Nephron progenitor cell (in vitro differentiated cells): Measurements from ENCODE around the gene RASSF5.

Experiments used
- DNase-seq: peaks from one replicate; pipeline ENCODE4 v3.0.0; 2021
- H3K27ac Mint-ChIP-seq: 2 replicates; pipeline ENCODE4 v1.8.0; 2021; ENCODE audit warnings: mild to moderate bottlenecking, moderate library complexity, mixed read lengths
- H3K27me3 Mint-ChIP-seq: 2 replicates; pipeline ENCODE4 v1.8.0; 2021; ENCODE audit warnings: mild to moderate bottlenecking, low read depth, mixed read lengths; ENCODE audit not compliant: poor library complexity
- H3K36me3 Mint-ChIP-seq: 2 replicates; pipeline ENCODE4 v1.8.0; 2021; ENCODE audit warnings: low read depth, mixed read lengths
- H3K4me1 Mint-ChIP-seq: 2 replicates; pipeline ENCODE4 v1.8.0; 2021; ENCODE audit warnings: mixed read lengths
- H3K4me3 Mint-ChIP-seq: 2 replicates; pipeline ENCODE4 v1.8.0; 2021; ENCODE audit warnings: mild to moderate bottlenecking, moderate library complexity, mixed read lengths
- H3K9me3 Mint-ChIP-seq: 2 replicates; pipeline ENCODE4 v1.8.0; 2021; ENCODE audit warnings: mild to moderate bottlenecking, moderate library complexity, mixed read lengths
- TF ChIP-seq, protein P1 (sequence below): fragments of 200-600 bp; sonication (generic); IDR thresholded peaks from 2 replicates; pipeline ENCODE4 v1.5.0; 2021; ENCODE audit warnings: antibody characterized with exemption

The RASSF5 gene

DNA sequence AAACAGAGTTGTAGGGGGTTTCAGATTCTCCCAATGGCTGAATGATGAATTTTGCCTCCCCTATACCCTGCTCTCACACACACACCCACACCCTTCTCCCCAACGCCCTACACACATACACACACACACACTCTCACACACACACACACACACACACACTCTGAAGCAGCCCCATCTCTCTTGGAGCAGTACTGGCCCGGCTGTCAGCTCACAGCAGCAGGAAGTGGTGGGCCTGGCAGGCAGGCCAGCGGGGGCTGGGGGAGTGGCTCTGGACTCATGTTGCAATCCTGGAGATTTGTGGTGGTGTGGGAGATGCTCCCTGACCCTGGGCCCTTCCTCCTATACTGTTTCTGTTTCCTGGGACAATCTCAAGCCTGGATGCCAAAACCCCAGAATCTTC is 34.9 kb upstream of the RASSF5 start:
- peaks cover 15% of the 10 kb centered on the region for H3K27me3 Mint-ChIP-seq
- peak overlapping the region; percentile 56 for H3K27ac Mint-ChIP-seq
- peak overlapping the region; percentile 68 for H3K4me3 Mint-ChIP-seq
- DNase-seq, result peak; percentile 74
- peaks cover 29% of the 10 kb centered on the region for H3K36me3 Mint-ChIP-seq
- H3K4me1 Mint-ChIP-seq, result peaks cover 67% of the 10 kb centered on the region
- H3K9me3 Mint-ChIP-seq, result no peaks in the 10 kb centered on the region
- TF ChIP-seq, protein P1, sequence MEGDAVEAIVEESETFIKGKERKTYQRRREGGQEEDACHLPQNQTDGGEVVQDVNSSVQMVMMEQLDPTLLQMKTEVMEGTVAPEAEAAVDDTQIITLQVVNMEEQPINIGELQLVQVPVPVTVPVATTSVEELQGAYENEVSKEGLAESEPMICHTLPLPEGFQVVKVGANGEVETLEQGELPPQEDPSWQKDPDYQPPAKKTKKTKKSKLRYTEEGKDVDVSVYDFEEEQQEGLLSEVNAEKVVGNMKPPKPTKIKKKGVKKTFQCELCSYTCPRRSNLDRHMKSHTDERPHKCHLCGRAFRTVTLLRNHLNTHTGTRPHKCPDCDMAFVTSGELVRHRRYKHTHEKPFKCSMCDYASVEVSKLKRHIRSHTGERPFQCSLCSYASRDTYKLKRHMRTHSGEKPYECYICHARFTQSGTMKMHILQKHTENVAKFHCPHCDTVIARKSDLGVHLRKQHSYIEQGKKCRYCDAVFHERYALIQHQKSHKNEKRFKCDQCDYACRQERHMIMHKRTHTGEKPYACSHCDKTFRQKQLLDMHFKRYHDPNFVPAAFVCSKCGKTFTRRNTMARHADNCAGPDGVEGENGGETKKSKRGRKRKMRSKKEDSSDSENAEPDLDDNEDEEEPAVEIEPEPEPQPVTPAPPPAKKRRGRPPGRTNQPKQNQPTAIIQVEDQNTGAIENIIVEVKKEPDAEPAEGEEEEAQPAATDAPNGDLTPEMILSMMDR, result no peak

DNA sequence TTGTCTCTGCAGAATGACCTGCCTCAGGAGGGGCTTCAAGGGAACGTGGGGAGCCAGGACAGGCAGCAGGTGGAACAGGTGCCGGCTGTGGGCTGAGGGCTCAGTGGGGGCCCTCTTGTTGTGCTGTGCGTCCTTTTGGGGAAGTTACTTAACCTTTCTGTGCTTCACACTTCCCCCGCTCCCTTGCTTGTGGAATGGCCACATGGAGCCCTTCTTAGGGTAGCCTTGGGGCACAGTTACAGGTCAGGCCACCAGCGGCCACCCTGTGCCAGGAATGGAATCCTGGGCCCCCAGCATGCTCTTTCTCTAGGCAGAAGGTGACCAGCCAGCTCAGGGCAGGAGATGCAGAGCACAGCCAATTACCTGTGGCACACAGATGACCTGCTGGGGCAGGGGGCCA is 34.4 kb upstream of the RASSF5 start:
- Mint-ChIP-seq H3K27me3 (peaks cover 12% of the 10 kb centered on the region), H3K4me3 (peak overlapping the region; percentile 68), H3K9me3 (no peaks in the 10 kb centered on the region), H3K36me3 (peaks cover 29% of the 10 kb centered on the region), H3K27ac (peak overlapping the region; percentile 56), H3K4me1 (peaks cover 63% of the 10 kb centered on the region)
- TF ChIP-seq, protein P1, result no peak
- no peak for DNase-seq

DNA sequence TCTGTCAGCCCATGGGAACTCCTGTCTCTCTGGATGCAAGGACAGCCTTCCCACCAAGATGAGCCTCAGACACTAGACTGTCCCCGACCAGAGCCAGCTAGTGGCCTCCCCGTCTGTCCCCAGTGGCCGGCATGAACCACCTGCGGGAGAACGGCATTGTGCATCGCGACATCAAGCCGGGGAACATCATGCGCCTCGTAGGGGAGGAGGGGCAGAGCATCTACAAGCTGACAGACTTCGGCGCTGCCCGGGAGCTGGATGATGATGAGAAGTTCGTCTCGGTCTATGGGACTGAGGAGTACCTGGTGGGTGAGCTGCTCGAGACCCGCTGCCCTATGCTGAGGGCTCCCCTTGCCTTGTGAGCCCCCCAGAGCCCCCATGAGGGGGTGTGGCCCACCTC is 31.3 kb upstream of the RASSF5 start:
- H3K4me1 Mint-ChIP-seq, result peaks cover 39% of the 10 kb centered on the region
- TF ChIP-seq, protein P1, result no peak
- no peak for DNase-seq
- H3K27me3 Mint-ChIP-seq, result peaks cover 8% of the 10 kb centered on the region
- peaks cover 34% of the 10 kb centered on the region for H3K36me3 Mint-ChIP-seq
- no peak overlapping the region for H3K27ac Mint-ChIP-seq
- H3K4me3 Mint-ChIP-seq, result no peak overlapping the region
- no peaks in the 10 kb centered on the region for H3K9me3 Mint-ChIP-seq

DNA sequence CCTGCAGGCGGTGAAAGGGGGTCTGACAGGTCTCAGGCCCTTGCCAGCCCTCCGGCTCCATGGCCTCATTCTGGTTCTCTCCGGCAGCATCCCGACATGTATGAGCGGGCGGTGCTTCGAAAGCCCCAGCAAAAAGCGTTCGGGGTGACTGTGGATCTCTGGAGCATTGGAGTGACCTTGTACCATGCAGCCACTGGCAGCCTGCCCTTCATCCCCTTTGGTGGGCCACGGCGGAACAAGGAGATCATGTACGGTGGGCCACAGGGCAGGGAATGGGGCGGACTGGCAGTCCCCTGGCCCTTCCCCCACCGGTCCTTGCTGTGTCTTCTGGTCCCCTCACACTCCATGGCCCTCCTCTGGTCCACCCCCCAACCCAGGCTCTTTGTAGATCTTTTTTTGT is 30.7 kb upstream of the RASSF5 start:
- Mint-ChIP-seq H3K4me1 (peaks cover 34% of the 10 kb centered on the region), H3K27ac (no peak overlapping the region), H3K4me3 (no peak overlapping the region), H3K9me3 (no peaks in the 10 kb centered on the region), H3K36me3 (peaks cover 34% of the 10 kb centered on the region), H3K27me3 (peaks cover 8% of the 10 kb centered on the region)
- TF ChIP-seq, protein P1, result no peak
- no peak for DNase-seq

DNA sequence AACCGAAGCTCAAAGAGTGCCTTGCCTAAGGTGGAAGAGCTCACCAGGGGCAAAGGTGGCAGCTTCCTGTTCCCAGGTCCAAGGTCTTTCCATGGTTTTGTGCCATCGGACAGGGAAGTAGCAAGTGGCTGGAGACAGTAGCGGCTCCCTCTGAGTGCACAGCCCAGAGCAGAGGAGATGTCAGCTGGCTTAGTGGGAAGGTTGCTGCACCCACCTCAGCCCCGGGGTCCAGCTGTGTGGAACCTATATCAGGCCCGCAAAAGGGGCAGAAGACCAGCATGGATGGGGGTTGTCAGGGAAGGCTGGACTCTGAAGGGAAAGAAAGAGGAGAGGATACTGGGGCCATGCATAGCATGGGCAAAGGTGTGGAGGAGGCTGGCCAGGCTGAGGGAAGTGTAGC is 30.2 kb upstream of the RASSF5 start:
- Mint-ChIP-seq H3K27ac (no peak overlapping the region), H3K27me3 (peaks cover 8% of the 10 kb centered on the region), H3K4me1 (peaks cover 29% of the 10 kb centered on the region), H3K36me3 (peaks cover 34% of the 10 kb centered on the region), H3K4me3 (no peak overlapping the region), H3K9me3 (no peaks in the 10 kb centered on the region)
- no peak for DNase-seq
- TF ChIP-seq, protein P1, result no peak

DNA sequence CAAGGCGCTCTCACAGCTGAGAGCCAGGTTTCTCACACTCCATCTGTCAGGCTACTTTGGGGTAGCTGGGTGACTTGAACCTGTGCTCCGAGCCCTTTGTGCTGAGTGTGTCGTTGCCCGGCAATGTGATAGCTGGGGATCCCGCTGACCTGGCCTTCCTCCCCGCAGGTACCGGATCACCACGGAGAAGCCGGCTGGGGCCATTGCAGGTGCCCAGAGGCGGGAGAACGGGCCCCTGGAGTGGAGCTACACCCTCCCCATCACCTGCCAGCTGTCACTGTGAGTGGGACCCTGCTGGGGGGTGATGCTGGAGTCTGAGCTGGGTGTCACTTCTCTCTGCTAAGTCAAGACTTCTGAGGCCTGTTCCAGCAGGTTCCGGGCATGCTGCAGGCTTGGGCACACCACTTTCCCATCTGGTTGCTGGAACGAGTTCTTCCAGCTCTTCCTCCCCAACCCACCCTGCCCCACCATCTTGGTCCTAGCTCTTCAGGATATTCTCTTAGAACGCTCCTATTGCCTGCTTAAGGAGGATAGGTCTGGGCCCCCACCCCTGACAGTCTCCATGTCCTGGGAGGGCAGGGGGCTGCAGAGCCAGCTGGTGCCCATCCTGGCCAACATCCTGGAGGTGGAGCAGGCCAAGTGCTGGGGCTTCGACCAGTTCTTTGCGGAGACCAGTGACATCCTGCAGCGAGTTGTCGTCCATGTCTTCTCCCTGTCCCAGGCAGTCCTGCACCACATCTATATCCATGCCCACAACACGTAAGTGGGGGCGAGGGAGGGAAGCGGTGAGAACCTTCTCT is 29.6 kb upstream of the RASSF5 start:
- H3K9me3 Mint-ChIP-seq, result no peaks in the 10 kb centered on the region
- H3K4me3 Mint-ChIP-seq, result no peak overlapping the region
- no peak for DNase-seq
- peaks cover 34% of the 10 kb centered on the region for H3K36me3 Mint-ChIP-seq
- TF ChIP-seq, protein P1, result no peak
- H3K4me1 Mint-ChIP-seq, result peaks cover 22% of the 10 kb centered on the region
- peaks cover 8% of the 10 kb centered on the region for H3K27me3 Mint-ChIP-seq
- H3K27ac Mint-ChIP-seq, result no peak overlapping the region
